NCI-H524 treated with DMSO at 0.1 percent for 48 hours (cell line): ENCODE results near the gene RSPH10B2.
"Not testable (repeated sequence)": the region's sequence is repeated elsewhere in the genome, so short reads cannot be mapped to it uniquely, and the experiment has no call there.

ENCODE experiments used
- DNase-seq: peaks from one replicate; lab custom pipeline; 2025; lab: John Stamatoyannopoulos, UW

The RSPH10B2 gene

GRCh38 chr7:6842278-6842921, 88.5 kb downstream of the RSPH10B2 start:
- not testable (repeated sequence) for DNase-seq

- not testable (repeated sequence) for DNase-seq
Observed at GRCh38 chr7:6843092-6843491, 89.2 kb downstream of the RSPH10B2 start.

- DNase-seq = not testable (repeated sequence)
Observed at GRCh38 chr7:6843654-6844053, 89.8 kb downstream of the RSPH10B2 start.

GRCh38 chr7:6845971-6846449, 92.1 kb downstream of the RSPH10B2 start:
- not testable (repeated sequence) for DNase-seq

- not testable (repeated sequence) for DNase-seq
Observed at GRCh38 chr7:6847751-6848150, 93.8 kb downstream of the RSPH10B2 start.
